ENCODE data around the gene EVC.

EVC gene

DNA sequence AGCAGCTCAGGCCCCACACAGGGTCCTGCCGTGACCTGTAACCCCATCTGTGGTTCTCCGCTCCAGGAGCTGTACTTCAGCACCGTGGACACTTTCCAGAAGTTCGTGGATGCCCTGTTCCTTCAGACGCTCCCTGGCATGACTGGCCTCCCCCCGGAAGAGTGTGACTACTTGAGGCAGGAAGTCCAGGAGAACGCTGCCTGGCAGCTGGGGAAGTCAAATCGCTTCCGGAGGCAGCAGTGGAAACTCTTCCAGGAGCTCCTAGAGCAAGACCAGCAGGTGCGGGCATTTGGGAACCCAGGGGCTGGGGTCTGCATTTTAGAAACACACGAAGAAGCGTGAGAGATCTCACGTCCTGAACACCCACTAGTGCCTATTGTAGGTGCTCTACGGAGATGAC is 72.5 kb downstream of the EVC start:
- H3K4me3 ChIP-seq (ENCODE audit: low read depth, low read length) = no peak overlapping the region

GRCh38 chr4:5784021-5784420 is 73.0 kb downstream of the EVC start:
- H3K4me3 ChIP-seq (ENCODE audit: low read depth, low read length) = no peak overlapping the region

- H3K4me3 ChIP-seq (ENCODE audit: low read depth, low read length) = no peak overlapping the region
Observed at GRCh38 chr4:5784960-5785611, 74.1 kb downstream of the EVC start.

DNA sequence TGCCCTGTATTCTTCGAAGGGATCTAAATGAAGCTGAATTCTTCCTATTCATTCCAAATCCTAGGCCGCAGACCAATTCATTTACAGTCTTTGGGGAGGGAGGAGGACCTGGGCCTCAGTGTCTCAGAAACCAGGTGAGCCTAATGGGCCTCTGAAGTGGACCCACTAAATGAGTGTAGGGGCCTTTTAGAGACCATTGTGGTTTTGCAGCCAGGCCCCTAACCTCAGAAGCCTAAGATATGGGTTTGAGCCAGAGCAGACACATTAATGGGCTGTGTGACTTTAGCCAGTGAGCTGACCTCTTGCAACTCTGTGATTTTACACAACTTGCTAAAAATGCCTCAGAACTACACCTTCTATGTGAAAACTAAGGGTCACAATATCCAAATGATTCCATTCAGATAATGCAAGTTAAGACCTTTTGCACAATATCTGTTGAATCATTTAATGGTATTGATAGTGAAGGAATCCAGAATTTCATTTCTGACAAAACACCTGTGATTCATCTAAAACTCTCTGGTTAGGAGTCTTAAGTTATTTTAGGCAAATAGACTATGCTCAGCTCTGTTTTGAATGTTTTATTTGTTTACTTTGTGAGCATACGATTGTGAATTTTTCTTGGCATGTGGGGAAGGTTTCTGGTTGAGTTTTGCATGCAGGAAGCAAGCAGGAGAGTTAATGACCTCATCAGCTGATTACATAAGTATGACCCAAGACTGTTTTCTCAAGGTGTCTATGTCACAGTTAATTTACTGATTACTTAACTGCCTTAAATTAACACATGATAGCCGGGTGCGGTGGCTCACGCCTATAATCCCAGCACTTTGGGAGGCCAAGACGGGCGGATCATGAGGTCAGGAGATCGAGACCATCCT is 75.0 kb downstream of the EVC start:
- H3K4me3 ChIP-seq (ENCODE audit: low read depth, low read length) = no peak overlapping the region

GRCh38 chr4:5787311-5787710 is 76.3 kb downstream of the EVC start:
- H3K4me3 ChIP-seq (ENCODE audit: low read depth, low read length) = no peak overlapping the region

GRCh38 chr4:5788144-5788543 is 77.1 kb downstream of the EVC start:
- H3K4me3 ChIP-seq (ENCODE audit: low read depth, low read length) = no peak overlapping the region

DNA sequence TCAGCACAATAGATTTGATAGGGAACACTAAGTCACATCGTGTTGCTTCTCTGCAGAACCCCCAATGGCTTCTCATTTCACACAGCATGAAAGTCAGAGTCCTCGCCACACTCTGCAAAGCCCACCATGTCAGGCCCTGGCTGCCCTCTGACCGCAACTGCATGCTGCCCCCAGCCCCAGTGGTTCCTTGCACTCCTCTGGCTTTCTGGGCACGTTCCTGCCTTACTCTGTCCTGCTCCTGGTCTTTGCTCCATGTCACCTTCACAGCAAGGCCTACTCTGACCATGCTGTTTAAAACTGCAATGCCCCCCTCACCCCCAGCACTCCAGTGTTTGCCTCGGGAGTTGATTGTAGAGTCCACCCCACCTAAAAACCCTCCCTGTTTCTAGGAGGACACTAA is 78.1 kb downstream of the EVC start:
- no peak overlapping the region for H3K4me3 ChIP-seq (ENCODE audit: low read depth, low read length)

DNA sequence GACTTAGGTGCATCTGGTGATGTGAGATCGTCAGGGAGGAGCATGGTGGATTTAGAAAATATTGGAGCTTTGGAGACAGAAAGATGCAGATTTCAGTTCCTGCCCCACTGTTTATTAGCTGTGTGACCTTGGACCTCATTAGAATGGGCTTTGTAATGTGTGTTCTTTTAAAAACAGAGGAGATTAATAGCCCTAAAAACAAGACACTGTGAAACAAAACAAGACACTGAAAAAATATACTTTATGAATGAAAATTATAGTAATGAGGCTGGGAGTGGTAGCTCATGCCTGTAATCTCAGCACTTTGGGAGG is 79.5 kb downstream of the EVC start:
- no peak overlapping the region for H3K4me3 ChIP-seq (ENCODE audit: low read depth, low read length)

DNA sequence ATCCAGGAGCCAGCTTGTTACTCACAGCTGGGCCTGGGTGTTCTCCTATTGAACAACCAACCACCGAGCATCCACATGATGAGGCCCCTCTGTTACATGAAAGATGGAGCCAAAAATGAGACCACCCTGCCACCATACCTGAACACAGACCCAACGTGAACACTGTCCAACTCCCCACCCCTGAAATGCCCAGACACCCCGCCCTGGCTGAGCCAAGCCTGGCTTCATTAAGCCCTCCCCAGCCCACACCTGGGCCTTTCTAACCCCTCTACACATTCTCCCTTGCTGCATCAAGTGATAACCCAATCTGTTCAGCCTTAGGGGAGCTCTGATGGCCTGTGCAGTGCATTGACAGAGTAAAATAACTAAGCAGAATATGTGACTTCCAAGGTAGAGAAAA is 80.7 kb downstream of the EVC start:
- H3K4me3 ChIP-seq (ENCODE audit: low read depth, low read length) = no peak overlapping the region

DNA sequence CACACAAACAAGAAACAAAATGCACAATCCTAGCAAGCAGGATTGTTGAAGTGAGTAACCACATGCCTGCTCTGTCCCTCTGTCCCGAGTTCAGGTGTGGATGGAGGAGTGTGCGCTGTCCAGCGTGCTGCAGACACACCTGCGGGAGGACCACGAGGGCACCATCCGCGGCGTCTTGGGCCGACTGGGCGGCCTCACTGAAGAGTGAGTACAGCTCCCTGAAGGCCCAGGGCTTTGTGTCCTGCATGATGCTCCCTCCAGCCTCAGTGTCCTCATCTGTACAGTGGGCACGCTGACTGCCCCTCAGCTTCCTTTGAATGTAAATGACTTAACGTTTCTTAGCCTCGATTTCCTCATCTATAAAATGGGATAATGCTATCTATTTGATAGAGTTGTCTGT is 82.5 kb downstream of the EVC start:
- no peak overlapping the region for H3K4me3 ChIP-seq (ENCODE audit: low read depth, low read length)

DNA sequence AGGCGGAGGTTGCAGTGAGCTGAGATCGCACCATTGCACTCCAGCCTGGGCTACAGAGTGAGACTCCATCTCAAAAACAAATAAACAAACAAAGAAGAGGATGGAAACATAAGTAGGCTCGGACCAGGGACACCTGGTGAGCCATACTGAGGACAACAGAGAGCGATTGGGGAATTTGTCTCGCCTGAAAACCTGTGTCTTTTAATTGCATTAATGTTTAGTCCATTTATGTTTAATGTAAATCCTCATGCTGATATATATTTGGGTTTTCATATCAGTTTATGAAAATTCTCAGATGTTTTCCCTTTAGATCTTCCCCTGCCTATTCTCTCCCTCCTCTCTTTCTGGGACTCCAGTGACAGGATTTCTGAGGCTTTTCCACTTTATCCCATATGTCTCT is 84.6 kb downstream of the EVC start:
- no peak overlapping the region for H3K4me3 ChIP-seq (ENCODE audit: low read depth, low read length)

DNA sequence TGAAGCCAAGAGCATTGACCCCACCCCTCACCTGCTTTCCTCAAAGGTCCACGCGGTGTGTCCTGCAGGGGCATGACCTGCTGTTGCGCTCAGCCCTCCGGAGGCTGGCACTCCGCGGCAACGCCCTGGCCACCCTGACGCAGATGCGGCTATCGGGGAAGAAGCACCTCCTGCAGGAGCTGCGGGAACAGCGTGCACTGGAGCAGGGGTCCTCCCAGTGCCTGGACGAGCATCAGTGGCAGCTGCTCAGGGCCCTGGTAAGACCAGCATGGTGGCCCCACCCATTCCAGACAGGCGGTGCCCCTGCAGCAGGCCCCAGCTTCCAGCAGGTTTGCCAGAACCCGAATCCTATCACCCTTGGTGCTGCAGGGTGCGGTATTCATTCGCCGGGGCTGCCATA is 86.0 kb downstream of the EVC start:
- no peak overlapping the region for H3K4me3 ChIP-seq (ENCODE audit: low read depth, low read length)

- no peak overlapping the region for H3K4me3 ChIP-seq (ENCODE audit: low read depth, low read length)
Observed at GRCh38 chr4:5797866-5798265, 86.9 kb downstream of the EVC start.

GRCh38 chr4:5798462-5798861 is 87.5 kb downstream of the EVC start:
- no peak overlapping the region for H3K4me3 ChIP-seq (ENCODE audit: low read depth, low read length)

DNA sequence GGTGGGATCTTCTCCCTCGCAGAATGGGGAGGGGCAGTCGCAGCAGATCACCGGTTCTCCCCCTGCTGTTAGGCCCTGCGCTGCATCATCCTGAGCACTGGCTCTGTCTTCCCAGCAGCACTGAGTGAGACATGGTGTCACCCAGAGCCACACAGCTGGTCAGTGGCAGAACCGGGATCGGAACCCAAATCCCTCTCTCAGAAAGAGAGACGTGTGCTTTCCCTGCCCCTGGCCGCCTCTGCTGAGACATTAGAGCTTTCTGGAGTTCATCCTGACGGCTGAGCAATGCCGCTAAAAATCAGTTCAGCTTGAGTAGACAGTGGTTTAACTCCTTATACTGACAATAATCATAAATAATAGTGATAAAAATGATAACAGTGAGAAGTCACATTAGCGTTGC is 87.9 kb downstream of the EVC start:
- no peak overlapping the region for H3K4me3 ChIP-seq (ENCODE audit: low read depth, low read length)

DNA sequence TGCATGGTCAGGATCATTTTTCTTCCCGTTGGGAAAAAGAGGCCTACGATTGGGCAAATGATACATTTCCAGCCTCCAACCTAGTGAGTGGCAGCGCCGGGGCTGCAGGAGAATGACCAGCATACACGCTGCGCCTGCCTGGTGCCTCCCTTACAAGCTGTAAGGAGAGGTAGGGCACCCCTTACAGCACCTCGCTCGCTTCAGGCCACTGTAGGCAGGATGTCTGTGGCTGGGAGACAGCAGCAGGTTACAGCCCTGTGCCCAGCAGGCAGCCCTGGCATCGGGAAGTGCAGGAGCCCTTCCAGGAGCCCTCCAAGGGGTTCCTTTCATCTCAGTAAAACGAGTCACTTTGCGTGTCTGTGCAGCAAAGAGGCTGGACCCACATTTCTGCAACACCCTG is 88.4 kb downstream of the EVC start:
- no peak overlapping the region for H3K4me3 ChIP-seq (ENCODE audit: low read depth, low read length)

- no peak overlapping the region for H3K4me3 ChIP-seq (ENCODE audit: low read depth, low read length)
Observed at GRCh38 chr4:5800496-5800895, 89.5 kb downstream of the EVC start.

DNA sequence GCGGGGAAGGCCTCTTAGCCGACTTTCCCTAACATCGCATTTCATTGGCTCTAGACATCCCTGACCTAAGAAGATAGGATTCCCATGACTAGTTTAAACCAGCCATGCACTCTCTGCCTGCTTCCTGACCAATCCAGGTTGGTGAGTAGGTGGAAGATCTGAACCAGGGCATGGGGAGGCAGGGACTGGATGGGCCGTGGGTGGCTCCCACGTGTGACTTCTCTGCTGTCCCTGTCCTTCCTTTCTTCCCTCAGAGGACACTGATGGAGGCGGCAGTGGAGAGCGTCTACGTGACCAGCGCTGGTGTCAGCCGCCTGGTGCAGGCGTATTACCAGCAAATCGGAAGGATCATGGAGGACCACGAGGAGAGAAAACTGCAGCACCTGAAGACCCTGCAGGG is 90.7 kb downstream of the EVC start:
- H3K4me3 ChIP-seq (ENCODE audit: low read depth, low read length) = no peak overlapping the region

DNA sequence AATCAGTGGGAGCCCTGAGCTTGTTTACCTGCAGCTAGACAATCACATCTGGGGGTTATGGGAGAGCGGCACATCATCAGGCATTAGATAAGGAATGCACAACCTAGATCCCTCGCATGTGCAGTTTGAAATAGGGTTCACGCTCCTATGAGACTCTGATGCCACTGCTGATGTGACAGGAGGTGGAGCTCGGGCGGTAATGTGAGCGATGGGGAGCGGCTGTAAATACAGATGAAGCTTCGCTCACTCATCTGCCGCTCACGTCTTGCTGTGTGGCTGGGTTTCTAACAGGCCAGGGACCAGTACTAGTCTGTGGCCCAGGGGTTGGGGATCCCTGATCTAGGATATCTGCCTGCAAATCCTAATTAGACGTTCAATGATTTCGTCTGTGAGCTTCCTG is 91.6 kb downstream of the EVC start:
- no peak overlapping the region for H3K4me3 ChIP-seq (ENCODE audit: low read depth, low read length)

- H3K4me3 ChIP-seq (ENCODE audit: low read depth, low read length) = no peak overlapping the region
Observed at GRCh38 chr4:5804656-5805055, 93.7 kb downstream of the EVC start.

DNA sequence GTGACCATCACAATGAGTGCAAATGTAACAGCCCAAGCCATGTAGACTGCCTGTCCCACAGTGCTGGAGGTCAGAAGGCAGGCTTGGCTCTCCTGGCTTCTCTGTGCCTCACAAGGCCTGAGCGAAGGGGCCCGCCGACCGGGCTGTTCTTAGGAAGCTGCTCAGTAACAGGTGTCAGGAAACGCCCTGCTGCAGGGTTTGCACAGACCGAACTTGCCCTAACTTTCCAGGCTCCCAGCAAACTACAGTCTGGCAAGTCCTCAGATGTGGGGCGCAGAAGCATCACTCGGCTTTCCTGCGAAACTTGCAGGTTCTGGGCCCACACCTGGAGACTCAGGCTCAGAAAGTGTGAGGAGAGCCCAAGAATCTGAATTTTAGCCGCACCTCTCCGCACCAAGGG is 94.3 kb downstream of the EVC start:
- no peak overlapping the region for H3K4me3 ChIP-seq (ENCODE audit: low read depth, low read length)

DNA sequence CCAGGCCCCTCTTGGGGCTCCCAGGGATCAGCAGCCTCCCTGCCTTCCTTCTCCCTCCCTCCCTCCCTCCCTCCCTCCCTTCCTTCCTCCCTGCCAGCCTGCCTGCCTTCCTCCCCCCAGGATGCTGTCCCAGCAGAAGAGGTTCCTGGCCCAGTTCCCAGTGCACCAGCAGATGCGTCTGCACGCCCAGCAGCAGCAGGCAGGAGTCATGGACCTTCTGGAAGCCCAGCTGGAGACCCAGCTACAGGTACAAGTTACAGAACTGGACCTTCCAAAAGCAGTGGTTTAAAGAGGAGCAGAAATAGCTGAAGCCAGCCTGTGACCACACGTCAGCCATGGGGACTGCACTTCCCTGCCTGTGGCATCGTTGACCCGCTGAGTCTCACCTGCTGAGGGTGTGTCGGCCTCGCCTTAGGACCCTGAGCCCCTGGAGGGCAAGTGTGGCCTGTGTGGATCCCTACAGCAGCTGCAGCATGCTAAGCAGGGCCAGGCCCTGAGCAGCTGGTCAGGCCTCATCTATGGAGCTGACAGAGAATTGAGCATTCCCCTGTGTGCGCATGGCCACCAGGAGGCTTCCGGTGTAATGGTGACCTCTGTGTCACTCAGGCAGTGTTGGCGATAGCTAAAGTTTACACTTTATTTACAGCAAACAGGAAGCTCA is 97.2 kb downstream of the EVC start:
- H3K4me3 ChIP-seq (ENCODE audit: low read depth, low read length) = no peak overlapping the region
